ENCODE data around the gene CBARP. TPM values are rescaled to one million over a fixed set of nuclear protein-coding genes. Genes with fewer than 3 reads are reported as not detected.
A peak's percentile ranks its signal among the peaks of the same experiment; 100 is the strongest.

The CBARP gene
- polyA plus RNA-seq, 1 experiment: 1.6 TPM

- Histone ChIP-seq H3K4me3 (ENCODE audit: low read depth, low read length) (no peak overlapping the region), H3K36me3 (ENCODE audit: control insufficient read depth, insufficient read depth, low read length) (peaks cover 6% of the 10 kb centered on the region), H3K27me3 (ENCODE audit: control insufficient read depth, insufficient read depth, low read length) (peaks cover 11% of the 10 kb centered on the region)
- CTCF ChIA-PET: no interaction called here
- POLR2A ChIA-PET: no interaction called here
- TF ChIP-seq CTCF (IDR thresholded peaks at IDR 0.05; ENCODE audit: insufficient read depth, low read depth, low read length): no peak
- DNase-seq (ENCODE audit: low read depth): no peak
Measured at GRCh38 chr19:1281569-1282287, 43.9 kb upstream of the CBARP start.

DNA sequence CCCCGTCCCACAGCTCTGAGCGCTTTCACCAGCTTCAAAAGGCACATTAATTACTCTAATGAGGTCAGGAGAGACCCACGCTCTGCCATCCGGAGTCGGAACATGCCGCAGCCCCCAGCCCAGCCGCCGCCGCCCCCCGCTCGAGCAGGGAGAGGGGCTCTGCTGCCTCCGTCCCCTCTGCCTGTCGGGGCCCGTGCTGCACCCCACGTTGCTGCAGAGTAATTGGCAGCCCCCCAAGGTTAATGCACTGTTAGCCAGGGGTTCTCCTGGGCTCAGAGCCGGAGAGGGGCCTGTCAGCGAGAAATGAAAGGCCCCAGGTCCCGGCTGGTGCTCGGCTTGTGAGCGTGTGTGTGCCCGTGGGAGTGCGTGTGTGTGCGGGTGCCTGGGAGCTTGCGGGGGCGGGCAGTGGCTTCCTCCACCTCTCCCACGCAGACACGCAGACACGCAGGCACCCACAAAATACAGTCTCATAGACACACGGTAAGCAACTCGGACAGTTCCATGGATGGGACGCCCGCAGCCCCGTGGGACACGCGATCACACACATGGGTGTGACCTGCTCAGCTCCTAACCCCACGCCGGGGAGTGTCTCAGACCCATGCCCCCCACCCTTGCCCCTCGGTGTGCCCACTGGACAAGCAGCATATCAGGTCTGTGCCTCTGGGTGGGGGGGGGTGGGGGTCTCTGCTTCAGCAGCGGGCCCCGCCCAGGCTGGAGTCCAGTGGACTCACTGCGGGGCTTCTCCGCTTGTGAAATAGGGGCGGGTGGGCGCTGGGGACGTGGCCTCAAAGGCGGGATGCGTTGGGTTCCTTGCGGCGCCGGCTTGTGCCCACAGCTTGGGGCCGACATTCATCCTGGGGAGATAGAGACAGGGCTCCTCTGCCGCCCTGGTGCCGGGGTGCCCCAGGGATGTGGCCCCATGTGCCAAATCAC lies 43.1 kb upstream of the CBARP start:
- TF ChIP-seq CTCF (IDR thresholded peaks at IDR 0.05; ENCODE audit: insufficient read depth, low read depth, low read length): no peak
- POLR2A ChIA-PET: no interaction called here
- no peak for DNase-seq (ENCODE audit: low read depth)
- peaks cover 8% of the 10 kb centered on the region for H3K27me3 ChIP-seq (ENCODE audit: control insufficient read depth, insufficient read depth, low read length)
- CTCF ChIA-PET: interaction anchor here (1.4 to 1.8 kb wide), 4 partner anchors 10 to 165 kb away, joined by 5 to 11 read pairs (median 8); partner anchors contain the start of gene CIRBP
- H3K4me3 ChIP-seq (ENCODE audit: low read depth, low read length): no peak overlapping the region
- peaks cover 6% of the 10 kb centered on the region for H3K36me3 ChIP-seq (ENCODE audit: control insufficient read depth, insufficient read depth, low read length)

DNA sequence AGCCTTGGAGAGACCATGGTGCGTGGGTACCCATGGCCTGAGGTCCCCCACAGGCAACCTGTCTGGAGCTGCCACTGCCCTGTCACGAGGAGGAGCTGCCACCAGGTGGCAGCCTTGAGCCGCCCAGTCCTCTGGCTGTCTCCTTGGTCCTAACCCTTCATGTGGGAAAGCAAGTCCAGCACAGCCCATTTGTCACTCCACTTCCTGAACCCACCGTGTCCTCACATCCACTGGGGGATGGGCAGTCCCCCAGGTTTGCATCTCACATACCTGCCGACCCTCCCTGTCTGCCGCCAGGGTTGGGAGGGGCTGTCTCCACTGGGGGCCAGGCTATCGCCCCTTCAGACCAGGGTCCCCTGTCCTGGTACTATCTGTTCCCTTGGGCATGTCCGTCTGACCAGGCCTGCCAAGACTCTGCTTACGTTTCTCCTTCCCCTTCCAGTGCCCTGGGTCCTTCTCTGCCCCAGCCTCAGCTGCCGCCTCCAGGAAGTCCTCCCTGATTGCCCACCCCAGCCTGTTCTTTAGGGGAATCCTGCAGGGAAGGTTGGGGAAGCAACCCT lies 42.1 kb upstream of the CBARP start:
- H3K36me3 ChIP-seq (ENCODE audit: control insufficient read depth, insufficient read depth, low read length): peaks cover 7% of the 10 kb centered on the region
- no peak for DNase-seq (ENCODE audit: low read depth)
- no peak overlapping the region for H3K4me3 ChIP-seq (ENCODE audit: low read depth, low read length)
- H3K27me3 ChIP-seq (ENCODE audit: control insufficient read depth, insufficient read depth, low read length): peaks cover 4% of the 10 kb centered on the region
- POLR2A ChIA-PET: interaction anchor here (0.6 to 0.9 kb wide), 2 partner anchors 11 to 39 kb away, joined by 3 to 5 read pairs; partner anchors contain the start of gene CIRBP
- peak; percentile 97 for TF ChIP-seq CTCF (IDR thresholded peaks at IDR 0.05; ENCODE audit: insufficient read depth, low read depth, low read length)
- CTCF ChIA-PET: interaction anchor here (0.6 to 3.3 kb wide), 24 partner anchors 11 to 211 kb away, joined by 3 to 12 read pairs (median 4); partner anchors contain the start of genes ATP5F1D, CIRBP and REEP6

GRCh38 chr19:1278713-1279660 lies 41.2 kb upstream of the CBARP start:
- DNase-seq (ENCODE audit: low read depth): no peak
- ChIA-PET POLR2A (interaction anchor here (0.6 to 0.9 kb wide), 2 partner anchors 10 to 40 kb away, joined by 3 to 5 read pairs; partner anchors contain the start of gene CIRBP), CTCF (interaction anchor here (0.6 to 3.3 kb wide), 24 partner anchors 10 to 212 kb away, joined by 3 to 12 read pairs (median 4); partner anchors contain the start of genes ATP5F1D, CIRBP and REEP6)
- no peak for TF ChIP-seq CTCF (IDR thresholded peaks at IDR 0.05; ENCODE audit: insufficient read depth, low read depth, low read length)
- H3K27me3 ChIP-seq (ENCODE audit: control insufficient read depth, insufficient read depth, low read length): no peaks in the 10 kb centered on the region
- H3K4me3 ChIP-seq (ENCODE audit: low read depth, low read length): no peak overlapping the region
- peaks cover 16% of the 10 kb centered on the region for H3K36me3 ChIP-seq (ENCODE audit: control insufficient read depth, insufficient read depth, low read length)
